ENCODE measurements around the gene ELMO1. TPM values are rescaled to one million over a fixed set of nuclear protein-coding genes. Genes with fewer than 3 reads are reported as not detected.

Gene ELMO1
- total RNA-seq, 1 experiment from 2014 or later, result 7.8 TPM

DNA sequence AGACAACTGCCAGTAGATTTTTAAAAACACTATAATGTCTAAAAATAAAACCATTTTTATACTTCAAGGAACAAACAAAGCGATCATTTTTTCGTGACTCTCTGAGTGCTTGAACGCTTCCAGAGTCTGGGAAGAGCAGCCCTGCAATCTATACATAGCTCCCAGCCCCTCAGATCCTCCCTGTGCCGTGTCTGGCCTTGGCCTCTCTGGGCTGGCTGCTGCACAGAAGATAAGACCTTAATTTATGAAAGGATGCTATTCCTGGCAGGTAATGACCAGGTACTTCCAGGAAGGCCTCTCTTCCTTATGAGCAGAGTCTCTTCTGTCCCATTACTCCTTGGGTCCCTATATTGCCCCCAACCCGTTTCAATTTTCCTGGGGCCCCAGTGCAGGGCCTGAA is 523.5 kb downstream of the ELMO1 start:
- H3K18ac ChIP-seq (ENCODE audit: insufficient read length, low read depth, low read length), result no peak overlapping the region
- H3K27ac ChIP-seq (ENCODE audit: insufficient read length, low read depth, low read length), result no peak overlapping the region
- H3K23ac ChIP-seq (ENCODE audit: insufficient read length, low read depth, low read length), result no peak overlapping the region
- H4K91ac ChIP-seq (ENCODE audit: insufficient read length, low read depth, low read length), result no peak overlapping the region
- H3K27me3 Mint-ChIP-seq (ENCODE audit: low read depth), result no peaks in the 10 kb centered on the region; the same call in 1 of the 2 replicates
- no peak overlapping the region for H2BK12ac ChIP-seq (ENCODE audit: insufficient read length, low read depth, low read length)
- H3K4me2 ChIP-seq (ENCODE audit: insufficient read depth, insufficient read length, low read length), result no peak overlapping the region
- no peaks in the 10 kb centered on the region for H3K4me1 ChIP-seq (ENCODE audit: insufficient read depth, low read length)
- H2AFZ ChIP-seq (ENCODE audit: low read length), result no peak overlapping the region
- no peak for DNase-seq
- no peak overlapping the region for H3K9ac ChIP-seq (ENCODE audit: extremely low read depth, insufficient read length, low read length)
- no peak overlapping the region for H3K4ac ChIP-seq (ENCODE audit: low read depth, low read length)
- H2AK5ac ChIP-seq (ENCODE audit: insufficient read length, low read length), result no peak overlapping the region
- H2BK20ac ChIP-seq (ENCODE audit: low read depth, low read length, poor library complexity, severe bottlenecking), result no peak overlapping the region
- H3K9me3 ChIP-seq (ENCODE audit: control insufficient read depth, low read depth, low read length), result no peaks in the 10 kb centered on the region
- H3K4me1 Mint-ChIP-seq, result no peaks in the 10 kb centered on the region; a peak in 1 of 4 replicates
- H4K8ac ChIP-seq (replicated peaks; ENCODE audit: insufficient read length, low read depth, low read length), result no peak overlapping the region
- H2BK120ac ChIP-seq (ENCODE audit: low read depth, low read length, poor library complexity, severe bottlenecking), result no peak overlapping the region
- no peaks in the 10 kb centered on the region for H3K27me3 ChIP-seq (ENCODE audit: insufficient read depth, low read length)
- TF ChIP-seq CTCF (conservative IDR thresholded peaks at IDR 0.05), result no peak
- no peaks in the 10 kb centered on the region for H3K23me2 ChIP-seq (ENCODE audit: insufficient read length, low read depth, low read length, poor library complexity, severe bottlenecking)
- H4K5ac ChIP-seq (ENCODE audit: insufficient read length, low read depth, low read length), result no peak overlapping the region
- H3K36me3 Mint-ChIP-seq (ENCODE audit: insufficient read depth in 1 of 3, low read depth in 3 of 3), result no peaks in the 10 kb centered on the region; a peak in 1 of 7 replicates
- H3K27ac Mint-ChIP-seq, result no peak overlapping the region; a peak in 1 of 7 replicates
- H3T11ph ChIP-seq (ENCODE audit: low read length), result no peak overlapping the region
- no peak overlapping the region for H3K56ac ChIP-seq (ENCODE audit: insufficient read length, low read depth, low read length)
- no peak overlapping the region for H3K14ac ChIP-seq (ENCODE audit: insufficient read depth, low read length)
- peaks cover 0 to 2% of the 10 kb centered on the region in 2 experiments; a peak in 1 of 5 replicates for H3K9me3 Mint-ChIP-seq
- no peak overlapping the region for H3K4me3 Mint-ChIP-seq
- no peaks in the 10 kb centered on the region for H3K79me1 ChIP-seq (ENCODE audit: insufficient read depth, low read depth, low read length, poor library complexity, severe bottlenecking)
- H2BK15ac ChIP-seq (ENCODE audit: low read depth, low read length), result no peak overlapping the region
- H3K79me2 ChIP-seq (ENCODE audit: insufficient read depth, low read length), result no peaks in the 10 kb centered on the region
- no peak overlapping the region for H2BK5ac ChIP-seq (ENCODE audit: insufficient read length, low read length)
- no peaks in the 10 kb centered on the region for H4K20me1 ChIP-seq (ENCODE audit: control insufficient read depth, insufficient read depth, insufficient read length)
- no CpG with 5 or more reads among the region's 5 CpGs for WGBS (ENCODE audit: extremely low coverage, insufficient read length, low lambda C conversion rate)
